Large intestine (tissue), 3 donors: Measurements from ENCODE around the gene WWC2. TPM values are rescaled to one million over a fixed set of nuclear protein-coding genes. Genes with fewer than 3 reads are reported as not detected.

Source experiments
- DNase-seq, 2 donors: peaks; one replicate each; pipeline versions ENCODE4 v3.0.0 to v3.0.0-alpha.2; 2013
- H3K27ac ChIP-seq: one replicate; pipeline ENCODE4 v1.5.1; 2013; ENCODE audit warnings: low read length
- H3K27me3 ChIP-seq: 2 replicates; pipeline ENCODE4 v1.6.1; 2013; ENCODE audit warnings: low read length; ENCODE audit not compliant: control insufficient read depth, insufficient read depth
- H3K36me3 ChIP-seq: 2 replicates; pipeline ENCODE4 v1.6.1; 2013; ENCODE audit warnings: low read length; ENCODE audit not compliant: control insufficient read depth, insufficient read depth
- H3K4me1 ChIP-seq: one replicate; pipeline ENCODE4 v1.6.1; 2013; ENCODE audit warnings: low read length; ENCODE audit not compliant: control insufficient read depth, insufficient read depth
- H3K4me3 ChIP-seq: one replicate; pipeline ENCODE4 v1.5.1; 2013; ENCODE audit warnings: low read length
- H3K9me3 ChIP-seq: one replicate; pipeline ENCODE4 v1.6.1; 2013; ENCODE audit warnings: mild to moderate bottlenecking, low read depth, low read length, moderate library complexity; ENCODE audit not compliant: control insufficient read depth
- WGBS: methylation state at CpG from one replicate; pipeline ENCODE4 v1.1.5; 2013; ENCODE audit warnings: low lambda C conversion rate; ENCODE audit not compliant: insufficient coverage; 5-methylcytosine and 5-hydroxymethylcytosine counted together
- polyA plus RNA-seq: library from polyadenylated mRNA; unstranded; fragments of 120-200 nt; gene quantifications from one replicate; pipeline ENCODE4 v1.2.1, GENCODE V29; 2013

WWC2 gene
- polyA plus RNA-seq, 1 donor: 19.7 TPM

DNA sequence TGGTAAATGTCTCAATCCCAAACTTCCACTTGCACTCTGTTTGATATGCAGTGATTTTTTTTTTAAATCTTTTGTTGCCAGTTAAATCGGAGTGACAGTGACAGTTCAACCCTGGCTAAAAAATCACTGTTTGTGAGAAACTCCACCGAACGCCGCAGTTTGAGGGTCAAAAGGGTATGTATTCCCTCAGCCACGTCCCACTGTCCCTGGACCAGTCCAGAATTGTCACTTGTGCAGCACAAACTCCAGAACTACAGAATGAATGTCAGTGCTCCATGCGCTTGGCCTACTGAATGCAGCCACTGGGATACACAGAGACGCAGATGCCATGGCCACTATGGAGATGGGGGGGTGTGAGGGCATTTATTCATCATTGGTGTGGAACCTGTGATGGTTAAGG, 186.8 kb downstream of the WWC2 start:
- peaks cover 53% of the 10 kb centered on the region for H3K4me1 ChIP-seq
- H3K27ac ChIP-seq: peak overlapping the region; percentile 91
- WGBS: 100% methylated on average over 2 of the region's 7 CpGs
- H3K27me3 ChIP-seq: no peaks in the 10 kb centered on the region
- H3K4me3 ChIP-seq: no peak overlapping the region
- peaks cover 17% of the 10 kb centered on the region for H3K36me3 ChIP-seq
- no peaks in the 10 kb centered on the region for H3K9me3 ChIP-seq
- DNase-seq: no peak

DNA sequence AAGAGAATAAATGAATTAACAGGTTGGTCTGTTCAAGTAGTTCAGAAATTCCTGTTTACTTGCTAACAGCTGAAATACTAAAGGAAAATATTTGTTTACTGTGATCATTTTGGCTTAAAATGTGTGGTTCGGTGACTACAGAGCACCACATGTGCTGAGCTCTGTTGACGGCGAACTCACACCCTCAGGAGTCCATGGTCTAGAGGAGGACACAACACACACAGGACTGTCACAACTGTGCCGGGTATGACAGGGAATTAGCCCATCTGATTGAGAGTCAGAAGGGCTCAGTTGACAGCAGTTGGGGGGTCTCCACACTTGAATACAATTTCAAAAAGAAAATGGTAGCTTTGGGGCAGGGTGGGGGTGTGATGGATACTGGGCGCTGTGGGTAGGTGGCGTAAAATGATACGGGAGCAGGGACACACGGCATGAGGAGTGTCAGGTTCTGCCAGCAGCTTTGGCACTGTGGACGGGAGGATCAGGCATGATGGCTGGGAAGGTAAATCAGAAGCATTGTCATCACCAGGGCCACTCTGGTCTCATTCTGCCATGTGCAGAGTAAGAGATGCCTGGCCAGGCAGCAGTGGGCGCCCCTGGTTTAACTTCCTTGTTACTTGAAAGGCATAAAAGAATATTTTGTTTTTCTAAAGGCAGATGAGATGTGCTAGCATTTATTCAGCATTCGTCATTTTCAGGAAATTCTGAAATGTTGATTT, 187.7 kb downstream of the WWC2 start:
- Histone ChIP-seq H3K4me3 (no peak overlapping the region), H3K27ac (peak overlapping the region; percentile 91), H3K27me3 (no peaks in the 10 kb centered on the region), H3K4me1 (peaks cover 53% of the 10 kb centered on the region), H3K36me3 (peaks cover 19% of the 10 kb centered on the region), H3K9me3 (no peaks in the 10 kb centered on the region)
- no peak for DNase-seq
- WGBS: 70% methylated on average over 3 of the region's 11 CpGs

DNA sequence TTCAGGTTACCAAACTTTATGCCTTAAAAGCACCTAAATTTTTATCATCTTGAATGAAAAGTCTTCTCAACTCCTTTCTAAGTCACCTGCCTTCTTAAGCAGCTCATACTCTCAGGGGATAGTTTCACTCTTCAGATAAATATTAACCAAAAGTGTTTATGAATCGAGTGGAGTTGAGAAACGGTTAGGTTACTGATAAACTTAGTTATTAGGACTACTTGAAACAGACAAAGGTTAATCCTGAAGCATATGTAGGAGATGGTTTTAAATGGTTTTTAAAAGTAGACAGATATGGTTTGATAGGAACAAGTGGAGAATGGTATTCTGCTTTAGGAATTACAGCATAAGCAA, 188.2 kb downstream of the WWC2 start:
- DNase-seq: peak; percentile 71 to 90
- peak overlapping the region; percentile 91 for H3K27ac ChIP-seq
- peak overlapping the region; percentile 19 for H3K4me3 ChIP-seq
- WGBS: 0% methylated on average over 1 of the region's 2 CpGs
- peaks cover 49% of the 10 kb centered on the region for H3K4me1 ChIP-seq
- no peaks in the 10 kb centered on the region for H3K9me3 ChIP-seq
- H3K27me3 ChIP-seq: no peaks in the 10 kb centered on the region
- H3K36me3 ChIP-seq: peaks cover 19% of the 10 kb centered on the region

DNA sequence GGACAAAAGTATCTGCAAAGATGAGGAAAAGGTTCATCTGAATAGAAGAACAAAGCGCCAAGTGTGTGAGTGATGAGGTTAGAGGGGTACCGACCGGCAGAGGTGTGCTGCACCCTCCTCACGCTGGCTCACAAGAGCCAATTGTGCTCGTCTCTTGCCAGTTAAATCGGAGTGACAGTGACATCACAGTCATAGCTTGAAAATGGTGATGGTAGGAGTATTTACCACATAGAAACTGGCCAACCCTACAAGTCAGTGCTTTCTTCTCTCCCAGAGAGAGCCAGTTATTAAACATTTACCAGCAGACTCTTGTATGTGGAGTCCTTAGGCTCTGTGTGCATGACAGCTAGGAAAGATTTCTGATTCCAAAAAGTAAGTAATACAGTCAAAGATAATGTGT, 188.6 kb downstream of the WWC2 start:
- no peaks in the 10 kb centered on the region for H3K27me3 ChIP-seq

DNA sequence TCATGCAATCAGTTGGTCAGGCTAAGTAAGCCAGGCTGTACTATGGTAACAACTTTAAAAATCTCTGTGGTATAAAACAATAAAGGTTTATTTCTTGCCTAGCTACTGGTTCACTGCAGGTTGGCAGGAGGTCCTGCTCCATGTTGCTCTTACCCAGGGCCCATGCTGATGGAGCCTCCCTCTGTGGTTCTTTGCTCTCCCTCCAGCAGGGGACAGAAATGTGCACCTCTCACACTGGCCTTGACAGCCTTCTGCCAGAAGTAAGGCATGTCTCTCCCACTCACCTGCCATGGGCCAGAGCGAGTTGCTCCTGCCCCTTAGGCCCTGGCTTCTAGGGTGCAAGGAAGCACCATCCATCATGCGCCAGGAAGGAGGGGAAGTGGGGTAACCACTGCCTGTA, 189.9 kb downstream of the WWC2 start:
- DNase-seq: no peak
- no CpG with 5 or more reads among the region's 2 CpGs for WGBS
- no peaks in the 10 kb centered on the region for H3K9me3 ChIP-seq
- H3K4me1 ChIP-seq: peaks cover 47% of the 10 kb centered on the region
- peak overlapping the region; percentile 91 for H3K27ac ChIP-seq
- peaks cover 13% of the 10 kb centered on the region for H3K36me3 ChIP-seq
- H3K27me3 ChIP-seq: no peaks in the 10 kb centered on the region
- no peak overlapping the region for H3K4me3 ChIP-seq

More for the DNA sequence above, 188.6 kb downstream of the WWC2 start:
- WGBS: no CpG with 5 or more reads among the region's 6 CpGs
- Histone ChIP-seq H3K36me3 (peaks cover 17% of the 10 kb centered on the region), H3K4me1 (peaks cover 47% of the 10 kb centered on the region), H3K9me3 (no peaks in the 10 kb centered on the region), H3K27ac (peak overlapping the region; percentile 91), H3K4me3 (peak overlapping the region; percentile 19)
- no peak for DNase-seq

DNA sequence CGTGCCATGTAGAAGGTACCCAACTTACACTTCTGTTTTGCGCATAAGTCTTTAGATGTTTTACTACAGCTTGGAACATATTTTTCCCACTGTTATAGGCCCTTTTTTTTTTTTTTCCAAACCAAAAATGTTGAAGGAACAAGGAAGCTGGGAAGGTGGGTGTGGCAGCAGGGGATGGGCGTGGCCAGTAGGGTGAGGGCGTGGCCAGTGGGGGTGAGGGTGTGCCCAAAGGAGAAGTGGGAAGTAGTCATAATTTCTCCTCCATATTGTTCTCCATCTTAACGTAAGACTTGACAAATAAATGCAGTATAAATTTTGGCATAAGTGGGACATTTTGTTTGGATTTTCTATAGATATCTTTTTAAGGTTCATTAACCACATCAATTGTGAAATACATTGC, 190.6 kb downstream of the WWC2 start:
- Histone ChIP-seq H3K27ac (no peak overlapping the region), H3K36me3 (peaks cover 13% of the 10 kb centered on the region), H3K9me3 (no peaks in the 10 kb centered on the region), H3K4me1 (peaks cover 43% of the 10 kb centered on the region), H3K4me3 (no peak overlapping the region), H3K27me3 (no peaks in the 10 kb centered on the region)
- DNase-seq: no peak
- WGBS: 100% methylated on average over 2 of the region's 5 CpGs

DNA sequence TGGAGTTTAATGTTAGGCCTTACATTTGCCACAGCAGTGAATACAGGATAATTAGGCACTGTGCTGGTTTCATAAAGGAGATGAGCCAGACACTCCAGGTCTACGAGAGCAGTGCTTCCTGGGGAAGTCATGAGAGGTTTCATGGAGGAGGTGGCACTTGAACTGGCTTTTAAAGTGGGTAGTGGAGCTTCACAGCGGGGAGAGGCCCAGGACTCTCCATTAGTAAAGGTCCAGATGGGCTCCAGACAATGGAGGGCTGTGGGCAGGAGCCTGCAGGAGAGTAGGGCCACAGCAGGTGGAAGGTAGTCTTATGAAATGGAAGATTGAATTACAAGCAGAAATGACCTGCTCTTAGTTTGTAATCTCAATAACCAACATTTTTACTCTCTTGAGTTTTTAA, 192.0 kb downstream of the WWC2 start:
- H3K36me3 ChIP-seq: peaks cover 9% of the 10 kb centered on the region
- H3K27me3 ChIP-seq: no peaks in the 10 kb centered on the region
- no peak overlapping the region for H3K27ac ChIP-seq
- no peak for DNase-seq
- H3K9me3 ChIP-seq: no peaks in the 10 kb centered on the region
- H3K4me1 ChIP-seq: peaks cover 31% of the 10 kb centered on the region
- H3K4me3 ChIP-seq: no peak overlapping the region
- no CpG with 5 or more reads among the region's 2 CpGs for WGBS

DNA sequence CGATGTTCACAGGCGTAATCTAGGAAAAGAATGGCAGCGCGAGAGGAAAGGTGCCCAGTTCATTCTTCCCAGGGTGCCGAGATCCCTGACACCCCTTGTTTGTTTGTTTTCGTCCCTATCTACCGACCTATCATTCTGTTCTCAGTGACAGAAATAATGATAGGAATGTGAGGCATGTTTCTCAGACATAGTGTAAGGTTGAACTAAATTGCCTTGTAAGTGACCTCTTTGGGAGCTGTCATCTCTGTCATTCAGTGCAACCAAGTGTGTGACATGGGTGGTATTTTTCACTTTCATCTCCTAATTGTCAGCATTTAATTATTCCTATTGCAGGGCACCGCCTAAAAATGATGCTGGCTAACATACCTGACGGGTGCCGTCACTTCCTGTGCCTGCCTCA, 196.7 kb downstream of the WWC2 start:
- no peak overlapping the region for H3K27ac ChIP-seq
- H3K4me3 ChIP-seq: no peak overlapping the region
- no peak for DNase-seq
- peaks cover 8% of the 10 kb centered on the region for H3K36me3 ChIP-seq
- H3K9me3 ChIP-seq: no peaks in the 10 kb centered on the region
- WGBS: no CpG with 5 or more reads among the region's 10 CpGs
- no peaks in the 10 kb centered on the region for H3K4me1 ChIP-seq
- H3K27me3 ChIP-seq: no peaks in the 10 kb centered on the region

DNA sequence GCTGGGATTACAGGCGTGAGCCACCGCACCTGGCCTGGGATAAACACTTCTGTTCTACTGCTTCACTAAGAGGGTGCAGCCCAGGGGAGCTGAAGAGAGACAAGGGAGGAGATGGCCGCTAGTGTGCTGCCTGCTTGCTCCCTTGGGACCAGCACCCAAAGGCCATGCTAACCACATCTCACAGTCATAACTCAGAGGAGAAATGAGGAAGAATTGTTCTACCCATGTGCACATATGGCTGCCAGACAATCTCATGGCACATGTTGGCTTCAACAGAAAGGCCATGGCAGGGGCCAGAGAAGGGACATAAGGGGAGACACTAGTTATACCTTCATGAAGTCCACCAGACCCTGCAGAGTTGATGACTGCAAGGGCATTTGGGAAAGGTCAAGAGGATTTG, 198.6 kb downstream of the WWC2 start:
- WGBS: no CpG with 5 or more reads among the region's 3 CpGs
- no peak for DNase-seq
- H3K4me3 ChIP-seq: no peak overlapping the region
- no peak overlapping the region for H3K27ac ChIP-seq
- H3K9me3 ChIP-seq: no peaks in the 10 kb centered on the region
- peaks cover 4% of the 10 kb centered on the region for H3K36me3 ChIP-seq
- no peaks in the 10 kb centered on the region for H3K4me1 ChIP-seq
- H3K27me3 ChIP-seq: no peaks in the 10 kb centered on the region

DNA sequence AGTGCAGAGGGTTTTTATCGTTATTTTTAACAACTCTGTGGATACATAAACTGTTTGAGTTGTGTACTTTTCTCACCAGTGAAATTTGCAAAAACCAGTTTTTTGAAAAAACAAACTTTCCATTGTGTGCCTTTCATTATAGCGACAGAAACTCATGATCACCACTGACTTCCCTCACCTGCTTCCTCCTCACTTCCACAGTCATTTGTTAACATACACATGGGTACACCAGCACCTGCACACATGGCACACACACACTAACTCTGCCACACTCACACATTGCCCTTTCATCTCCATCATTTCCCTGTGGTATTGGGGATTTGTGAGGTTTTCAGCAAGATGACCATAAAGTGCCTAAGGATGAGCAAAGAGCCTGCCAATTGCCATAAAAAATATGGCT, 200.4 kb downstream of the WWC2 start:
- H3K4me3 ChIP-seq: no peak overlapping the region
- no peaks in the 10 kb centered on the region for H3K9me3 ChIP-seq
- H3K4me1 ChIP-seq: no peaks in the 10 kb centered on the region
- peaks cover 9% of the 10 kb centered on the region for H3K36me3 ChIP-seq
- WGBS: no CpG with 5 or more reads among the region's 2 CpGs
- no peak for DNase-seq
- H3K27ac ChIP-seq: no peak overlapping the region
- no peaks in the 10 kb centered on the region for H3K27me3 ChIP-seq

DNA sequence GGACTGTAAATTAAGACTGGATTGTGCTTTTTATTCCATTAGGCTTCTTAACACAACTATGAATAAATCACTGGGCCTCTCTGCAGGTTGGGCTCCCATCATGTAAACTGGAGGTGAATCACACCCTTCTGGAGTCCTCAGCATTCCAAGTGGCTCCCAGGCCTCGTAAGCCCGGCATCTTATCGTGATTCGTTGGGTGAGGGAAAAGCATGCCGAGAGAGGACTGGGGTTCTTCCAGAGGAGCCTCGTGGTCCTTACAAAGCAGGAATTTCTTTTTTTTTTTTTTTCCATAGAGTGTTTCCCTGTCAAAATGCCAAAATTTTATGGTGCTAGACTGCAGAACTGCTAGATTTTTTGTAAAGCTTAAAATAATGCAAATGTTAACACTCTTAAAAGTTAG, 201.0 kb downstream of the WWC2 start:
- no peaks in the 10 kb centered on the region for H3K9me3 ChIP-seq
- H3K4me3 ChIP-seq: no peak overlapping the region
- H3K36me3 ChIP-seq: peaks cover 10% of the 10 kb centered on the region
- H3K27me3 ChIP-seq: no peaks in the 10 kb centered on the region
- H3K27ac ChIP-seq: no peak overlapping the region
- H3K4me1 ChIP-seq: no peaks in the 10 kb centered on the region
- WGBS: no CpG with 5 or more reads among the region's 6 CpGs
- DNase-seq: no peak
